NCI-H774 (cell line): ENCODE results near the gene MFAP5.
"Not testable (repeated sequence)": the region's sequence is repeated elsewhere in the genome, so short reads cannot be mapped to it uniquely, and the experiment has no call there.

Experiments
- DNase-seq: peaks from one replicate; lab custom pipeline; 2025; lab: John Stamatoyannopoulos, UW

Gene MFAP5

GRCh38 chr12:8675591-8676036 is 13.0 kb upstream of the MFAP5 start:
- DNase-seq: no peak

GRCh38 chr12:8672381-8672780 is 9.8 kb upstream of the MFAP5 start:
- no peak for DNase-seq

DNA sequence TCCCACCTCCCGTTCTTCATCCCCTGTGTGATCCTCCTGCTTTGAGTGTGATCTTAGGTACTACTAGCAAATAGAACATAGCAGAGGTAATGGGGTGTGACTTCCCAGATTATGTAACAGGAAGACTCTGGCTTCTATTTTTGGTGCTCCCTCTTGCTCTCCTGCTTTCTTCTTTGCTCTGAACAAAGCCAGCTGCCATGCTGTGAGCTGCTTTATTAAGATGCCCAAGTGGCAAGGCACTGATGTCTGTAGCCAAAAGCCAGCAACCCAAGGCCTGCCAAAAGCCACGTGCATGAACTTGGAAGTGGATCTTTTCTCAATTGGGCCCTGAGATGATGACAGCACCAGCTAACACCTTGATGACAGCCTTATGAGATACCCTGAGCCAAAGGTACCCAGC is 5.8 kb upstream of the MFAP5 start:
- DNase-seq: no peak

DNA sequence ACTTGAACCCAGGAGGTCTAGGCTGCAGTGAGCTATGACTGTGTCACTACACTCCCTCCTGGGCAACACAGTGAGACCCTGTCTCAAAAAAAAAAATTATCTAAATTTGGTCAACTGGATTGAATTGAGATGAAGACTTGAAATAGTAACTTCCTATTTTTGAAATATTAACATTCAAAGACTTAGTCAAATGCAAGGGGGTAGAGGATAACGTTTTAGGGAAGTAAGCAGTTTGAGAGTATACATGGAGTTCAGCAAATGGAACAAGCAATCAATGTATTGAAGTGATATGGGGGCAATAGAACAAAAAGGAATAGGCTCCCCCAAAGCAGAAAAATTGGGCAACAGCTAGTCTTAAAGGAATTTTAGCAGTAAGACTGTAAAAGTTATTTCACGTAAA is 4.6 kb upstream of the MFAP5 start:
- no peak for DNase-seq

DNA sequence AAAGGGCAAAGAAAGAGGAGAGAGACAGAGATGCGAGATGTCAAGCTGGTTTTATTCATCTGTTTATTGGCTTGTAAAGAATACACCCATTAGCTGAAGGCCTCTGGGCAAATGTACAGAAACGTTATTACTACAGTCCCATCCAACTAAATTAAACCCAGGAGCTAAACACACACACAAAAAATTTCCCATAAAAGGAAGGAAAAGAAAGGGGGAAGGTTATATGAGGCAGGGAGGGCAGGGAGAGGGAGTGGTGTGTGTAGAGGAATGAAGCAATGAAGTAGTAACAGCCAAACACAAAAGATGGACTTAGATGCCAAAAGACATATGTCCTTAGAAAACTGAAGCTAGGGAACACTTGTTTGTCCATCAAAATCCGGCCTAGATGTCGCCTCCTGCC is 3.1 kb upstream of the MFAP5 start:
- no peak for DNase-seq

GRCh38 chr12:8664228-8664913 is 1.7 kb upstream of the MFAP5 start:
- DNase-seq: no peak

GRCh38 chr12:8661751-8662150 is 875 bp downstream of the MFAP5 start:
- DNase-seq: no peak

GRCh38 chr12:8661016-8661415 is 1.6 kb downstream of the MFAP5 start:
- DNase-seq: no peak

- DNase-seq: no peak
Observed at GRCh38 chr12:8658346-8658745, 4.3 kb downstream of the MFAP5 start.

DNA sequence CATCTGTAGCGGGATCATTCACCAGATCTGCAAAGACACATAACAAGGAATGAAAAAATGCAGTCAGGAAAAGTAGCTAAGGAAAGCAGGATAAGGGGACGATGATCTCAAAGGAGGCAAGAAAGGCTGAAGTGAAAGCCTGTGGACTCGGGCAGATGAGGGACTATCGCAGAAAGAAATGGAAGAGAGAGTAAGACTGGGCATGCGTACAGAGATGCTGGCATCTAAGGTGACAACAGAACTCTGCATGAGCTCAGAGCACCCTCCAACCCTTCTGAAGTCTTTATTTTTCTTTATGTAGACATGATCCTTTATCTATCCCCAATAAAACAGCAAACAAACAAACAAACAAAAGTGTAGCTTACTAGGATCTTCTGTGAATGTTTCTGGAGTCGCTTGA is 7.2 kb downstream of the MFAP5 start:
- no peak for DNase-seq

GRCh38 chr12:8648576-8649205 is 13.9 kb downstream of the MFAP5 start:
- no peak for DNase-seq

DNA sequence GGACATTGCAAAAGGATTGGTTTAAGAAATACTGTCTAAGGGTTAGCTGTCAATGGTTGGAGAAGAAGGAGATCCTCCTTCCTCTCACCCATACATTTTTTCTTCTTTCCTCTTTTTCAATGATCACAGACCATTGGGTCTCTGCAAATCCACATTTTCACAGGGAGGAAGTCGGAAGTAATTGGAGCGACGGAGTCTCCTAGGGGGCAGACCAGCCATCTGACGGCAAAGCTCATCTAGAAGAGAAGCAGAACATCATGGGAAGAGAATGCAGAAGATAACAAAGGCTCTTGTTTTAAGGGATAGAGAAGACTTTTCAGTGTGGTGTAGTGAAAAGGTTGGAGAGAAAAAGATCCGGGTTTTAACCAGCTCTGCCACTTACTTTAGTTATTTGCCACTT is 14.7 kb downstream of the MFAP5 start:
- no peak for DNase-seq

- DNase-seq: no peak
Observed at GRCh38 chr12:8644345-8645248, 18.0 kb downstream of the MFAP5 start.

DNA sequence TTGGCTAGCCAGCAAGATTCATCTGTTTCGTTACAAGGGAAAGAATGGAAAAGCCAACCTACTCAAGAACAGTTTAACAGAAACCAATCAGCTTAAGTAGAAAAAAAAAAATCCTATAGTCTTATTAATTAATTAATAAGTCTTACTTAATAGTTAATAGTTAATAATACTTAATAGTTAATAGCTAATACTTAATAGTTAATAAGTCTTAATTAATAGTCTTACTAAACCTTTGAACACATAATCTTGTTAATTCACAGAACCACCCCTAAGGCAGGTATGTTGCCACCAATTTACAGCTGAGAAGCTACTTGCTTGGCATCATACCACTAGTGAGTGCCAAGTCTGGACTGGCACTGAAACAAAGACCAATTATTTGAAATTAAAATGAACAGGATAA is 19.9 kb downstream of the MFAP5 start:
- DNase-seq: no peak

- DNase-seq: no peak
Observed at GRCh38 chr12:8639936-8640335, 22.7 kb downstream of the MFAP5 start.

GRCh38 chr12:8638951-8639350 is 23.7 kb downstream of the MFAP5 start:
- no peak for DNase-seq

DNA sequence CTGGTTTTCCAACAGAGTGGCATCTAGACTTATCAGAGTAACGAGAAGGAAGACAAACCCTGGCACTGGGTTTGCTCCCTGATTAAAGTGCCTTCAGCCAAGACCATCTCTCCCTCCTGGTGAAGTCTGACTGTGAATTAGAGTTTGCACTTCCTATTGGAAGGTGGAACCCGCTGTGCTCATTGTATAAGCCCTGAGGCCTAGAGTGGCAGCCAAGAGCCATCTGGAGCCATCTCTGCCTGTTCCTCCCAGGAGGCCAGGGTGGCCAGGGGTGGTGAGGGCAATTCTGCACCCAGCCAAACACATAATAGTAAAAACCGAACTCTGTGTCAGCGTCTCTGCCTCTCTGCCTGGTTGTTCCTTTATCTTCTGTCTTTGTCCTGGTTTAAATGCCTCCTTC is 25.0 kb downstream of the MFAP5 start:
- DNase-seq: no peak

- no peak for DNase-seq
Observed at GRCh38 chr12:8637244-8637643, 25.4 kb downstream of the MFAP5 start.

GRCh38 chr12:8636581-8636980 is 26.0 kb downstream of the MFAP5 start:
- DNase-seq: no peak

DNA sequence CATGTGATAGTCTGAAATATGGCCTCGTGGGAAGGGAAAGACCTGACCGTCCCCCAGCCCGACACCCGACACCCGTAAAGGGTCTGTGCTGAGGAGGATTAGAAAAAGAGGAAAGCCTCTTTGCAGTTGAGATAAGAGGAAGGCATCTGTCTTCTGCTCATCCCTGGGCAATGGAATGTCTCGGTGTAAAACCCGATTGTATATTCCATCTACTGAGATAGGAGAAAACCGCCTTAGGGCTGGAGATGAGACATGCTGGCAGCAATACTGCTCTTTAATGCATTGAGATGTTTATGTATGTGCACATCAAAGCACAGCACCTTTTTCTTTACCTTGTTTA is 26.6 kb downstream of the MFAP5 start:
- DNase-seq: not testable (repeated sequence)

- not testable (repeated sequence) for DNase-seq
Observed at GRCh38 chr12:8635342-8636006, 27.2 kb downstream of the MFAP5 start.

- DNase-seq: no peak
Observed at GRCh38 chr12:8630131-8630530, 32.5 kb downstream of the MFAP5 start.
